Measurements from ENCODE around the gene ARHGAP26.

Gene ARHGAP26

DNA sequence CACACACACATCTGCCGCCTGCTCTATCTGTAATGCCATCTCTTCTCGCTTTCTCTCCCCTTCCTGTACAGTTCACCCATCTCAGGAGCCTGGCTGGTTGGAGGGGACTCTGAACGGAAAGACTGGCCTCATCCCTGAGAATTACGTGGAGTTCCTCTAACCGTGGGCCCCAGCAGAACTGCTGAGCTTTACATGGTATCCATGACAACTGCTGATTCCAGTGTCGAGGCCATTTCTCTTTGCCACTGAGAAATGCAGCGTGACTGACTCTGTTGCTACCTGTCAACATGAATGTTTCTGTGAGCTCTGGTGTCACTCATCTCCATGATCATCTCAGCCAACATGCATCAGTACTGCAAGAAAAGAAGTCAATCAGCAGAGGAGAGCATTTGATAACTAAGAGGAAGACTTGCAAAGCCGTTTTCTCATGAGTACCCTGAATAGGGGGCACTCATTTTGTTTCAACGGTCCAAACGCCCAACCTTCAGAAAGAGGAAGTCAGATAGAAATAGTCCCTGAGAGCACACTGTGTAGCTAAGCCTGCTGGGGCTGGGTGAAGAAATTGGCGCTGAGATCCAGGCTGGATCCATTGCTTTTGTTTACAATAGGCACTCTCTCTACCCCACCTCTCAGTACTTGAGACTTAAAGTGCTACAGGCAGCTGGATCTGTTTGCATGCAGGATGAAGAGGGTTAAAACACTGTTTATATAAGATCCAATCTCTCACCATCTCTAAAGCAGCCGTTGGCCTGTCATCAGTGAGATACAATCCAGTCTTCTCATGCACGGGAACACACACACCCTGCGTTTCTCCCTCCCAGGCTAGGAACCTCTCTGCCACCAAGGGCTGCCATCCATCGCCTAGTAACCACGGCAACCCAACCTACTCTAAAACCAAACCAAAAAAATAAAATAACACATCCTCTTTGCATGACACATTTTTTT is 452.4 kb downstream of the ARHGAP26 start:
- ChIA-PET POLR2A (ENCODE audit: low non-redundant PET) (no interaction called here), CTCF (no interaction called here)

DNA sequence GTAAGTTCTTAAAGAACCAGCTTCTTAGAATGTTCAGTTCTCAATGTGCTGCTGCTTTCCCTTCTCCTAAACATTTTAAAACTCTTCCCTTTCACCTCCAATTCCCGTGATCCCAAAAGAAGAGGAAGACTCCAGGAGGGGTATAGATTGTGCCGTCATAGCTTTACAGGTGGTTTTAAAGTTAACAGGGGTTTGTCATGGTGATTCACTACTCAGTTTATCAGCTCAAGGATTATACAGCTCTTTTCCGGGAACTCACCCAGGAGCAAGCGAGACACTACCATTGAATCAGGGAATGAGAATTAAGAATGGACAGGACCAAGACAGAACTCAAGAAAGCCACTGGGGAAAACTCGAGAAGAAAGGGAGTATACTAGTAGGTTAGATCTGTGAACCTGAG is 454.5 kb downstream of the ARHGAP26 start:
- TF ChIP-seq, protein P1, sequence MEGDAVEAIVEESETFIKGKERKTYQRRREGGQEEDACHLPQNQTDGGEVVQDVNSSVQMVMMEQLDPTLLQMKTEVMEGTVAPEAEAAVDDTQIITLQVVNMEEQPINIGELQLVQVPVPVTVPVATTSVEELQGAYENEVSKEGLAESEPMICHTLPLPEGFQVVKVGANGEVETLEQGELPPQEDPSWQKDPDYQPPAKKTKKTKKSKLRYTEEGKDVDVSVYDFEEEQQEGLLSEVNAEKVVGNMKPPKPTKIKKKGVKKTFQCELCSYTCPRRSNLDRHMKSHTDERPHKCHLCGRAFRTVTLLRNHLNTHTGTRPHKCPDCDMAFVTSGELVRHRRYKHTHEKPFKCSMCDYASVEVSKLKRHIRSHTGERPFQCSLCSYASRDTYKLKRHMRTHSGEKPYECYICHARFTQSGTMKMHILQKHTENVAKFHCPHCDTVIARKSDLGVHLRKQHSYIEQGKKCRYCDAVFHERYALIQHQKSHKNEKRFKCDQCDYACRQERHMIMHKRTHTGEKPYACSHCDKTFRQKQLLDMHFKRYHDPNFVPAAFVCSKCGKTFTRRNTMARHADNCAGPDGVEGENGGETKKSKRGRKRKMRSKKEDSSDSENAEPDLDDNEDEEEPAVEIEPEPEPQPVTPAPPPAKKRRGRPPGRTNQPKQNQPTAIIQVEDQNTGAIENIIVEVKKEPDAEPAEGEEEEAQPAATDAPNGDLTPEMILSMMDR (conservative IDR thresholded peaks at IDR 0.05; ENCODE audit: low read depth): no peak
- H3K27ac ChIP-seq: no peak overlapping the region
- no peak for DNase-seq (ENCODE audit: low spot score)
- CTCF ChIA-PET: interaction anchor here (0.7 to 1.1 kb wide), 2 partner anchors 178 to 694 kb away, joined by 3 to 4 read pairs; partner anchors contain the start of gene NR3C1
- POLR2A ChIA-PET (ENCODE audit: low non-redundant PET): interaction anchor here (0.8 kb wide), 1 partner anchor 88 kb away, joined by 3 read pairs; no protein-coding TSS in a partner anchor

More for the DNA sequence above, 452.4 kb downstream of the ARHGAP26 start:
- H3K27ac ChIP-seq: no peak overlapping the region
- TF ChIP-seq, protein P1 (conservative IDR thresholded peaks at IDR 0.05; ENCODE audit: low read depth): no peak
- DNase-seq (ENCODE audit: low spot score): no peak

DNA sequence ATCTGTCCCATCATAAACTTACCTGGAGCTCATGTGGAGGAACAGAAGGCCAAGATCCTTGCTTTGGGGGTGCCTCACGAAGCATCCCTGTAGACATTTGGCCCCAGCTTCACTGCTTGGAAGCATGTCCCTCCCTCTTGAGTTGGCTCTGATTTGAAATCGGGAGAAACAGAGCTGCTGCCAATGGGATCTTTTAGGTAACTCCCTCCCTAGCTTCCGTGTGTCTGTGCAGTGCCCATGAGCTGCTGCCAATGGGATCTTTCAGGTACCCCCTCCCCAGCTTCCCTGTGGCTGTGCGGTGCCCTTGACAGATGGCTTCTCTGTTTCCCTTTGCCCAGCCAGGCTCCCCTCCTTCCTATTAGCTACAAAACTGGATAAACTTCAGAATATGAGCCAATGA is 455.3 kb downstream of the ARHGAP26 start:
- no peak overlapping the region for H3K27ac ChIP-seq
- TF ChIP-seq, protein P1 (conservative IDR thresholded peaks at IDR 0.05; ENCODE audit: low read depth): no peak
- POLR2A ChIA-PET (ENCODE audit: low non-redundant PET): no interaction called here
- no peak for DNase-seq (ENCODE audit: low spot score)
- CTCF ChIA-PET: interaction anchor here (0.6 to 1.1 kb wide), 2 partner anchors 177 to 742 kb away, joined by 3 to 4 read pairs; partner anchors contain the start of gene NR3C1

DNA sequence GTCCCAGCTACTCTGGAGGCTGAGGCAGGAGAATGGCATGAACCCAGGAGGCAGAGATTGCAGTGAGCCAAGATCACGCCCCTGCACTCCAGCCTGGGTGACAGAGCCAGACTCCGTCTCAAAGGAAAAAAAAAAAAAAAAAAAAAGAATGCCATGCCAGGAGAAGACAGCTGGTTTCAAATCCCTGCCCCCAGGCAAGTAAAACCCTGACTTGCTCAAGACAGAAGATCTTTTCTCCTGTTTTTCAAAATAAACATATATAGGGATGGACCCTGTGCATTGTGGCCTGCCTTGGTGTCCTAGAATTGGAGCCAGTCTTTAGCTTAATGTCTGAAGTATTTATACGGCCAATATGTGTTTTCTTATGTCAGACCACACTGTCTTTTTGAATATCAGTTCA is 456.2 kb downstream of the ARHGAP26 start:
- ChIA-PET CTCF (interaction anchor here (0.6 kb wide), 1 partner anchor 94 kb away, joined by 3 read pairs; no protein-coding TSS in a partner anchor), POLR2A (ENCODE audit: low non-redundant PET) (no interaction called here)
- DNase-seq (ENCODE audit: low spot score): no peak
- no peak overlapping the region for H3K27ac ChIP-seq
- TF ChIP-seq, protein P1 (conservative IDR thresholded peaks at IDR 0.05; ENCODE audit: low read depth): no peak

DNA sequence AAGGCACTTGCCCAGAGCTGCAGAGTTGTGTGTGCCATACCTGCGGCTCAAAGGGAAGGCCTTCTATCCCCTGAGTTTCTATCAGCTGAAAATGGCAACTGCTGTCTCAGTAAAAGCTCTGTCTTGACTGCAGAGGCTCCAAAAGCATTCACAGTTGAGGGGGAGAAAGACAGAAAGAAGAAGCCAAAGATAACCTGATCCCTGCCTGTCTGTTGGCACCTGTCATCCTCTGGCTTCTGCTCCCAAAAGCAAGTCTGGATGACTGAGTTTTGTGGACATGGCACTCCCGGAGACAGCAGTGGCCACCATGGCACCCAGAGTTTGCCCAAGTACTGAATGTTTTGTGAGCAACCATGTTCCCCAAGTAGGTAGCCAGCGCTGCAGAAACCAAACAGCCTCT is 456.7 kb downstream of the ARHGAP26 start:
- TF ChIP-seq, protein P1 (conservative IDR thresholded peaks at IDR 0.05; ENCODE audit: low read depth): no peak
- POLR2A ChIA-PET (ENCODE audit: low non-redundant PET): no interaction called here
- no peak for DNase-seq (ENCODE audit: low spot score)
- CTCF ChIA-PET: interaction anchor here (0.6 kb wide), 1 partner anchor 95 kb away, joined by 3 read pairs; no protein-coding TSS in a partner anchor
- H3K27ac ChIP-seq: no peak overlapping the region

DNA sequence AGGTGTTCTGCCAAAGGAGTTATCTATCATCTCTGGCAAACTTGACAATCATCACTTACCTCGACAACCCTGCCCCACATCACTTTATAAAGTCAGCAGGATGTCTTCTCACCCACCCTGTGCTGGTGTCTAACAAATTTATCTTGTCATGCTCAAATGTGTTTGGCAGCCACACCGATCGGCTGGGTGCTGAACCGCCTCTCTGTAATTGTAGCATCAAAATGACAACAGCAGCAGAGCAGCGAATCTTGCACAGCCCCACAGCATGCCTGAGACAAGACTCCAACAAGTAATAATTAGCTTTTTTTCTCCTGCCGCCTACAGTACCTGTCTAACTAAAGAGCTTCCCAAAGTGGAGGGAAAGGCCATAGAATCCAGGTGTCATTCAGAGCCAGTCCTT is 457.1 kb downstream of the ARHGAP26 start:
- ChIA-PET POLR2A (ENCODE audit: low non-redundant PET) (no interaction called here), CTCF (no interaction called here)
- DNase-seq (ENCODE audit: low spot score): no peak
- H3K27ac ChIP-seq: no peak overlapping the region
- TF ChIP-seq, protein P1 (conservative IDR thresholded peaks at IDR 0.05; ENCODE audit: low read depth): no peak
